Activated gamma-delta T cell (primary cell): ENCODE results near the gene NPR1.
"Not testable (repeated sequence)": the region's sequence is repeated elsewhere in the genome, so short reads cannot be mapped to it uniquely, and the experiment has no call there.

Experiments
- DNase-seq: peaks from one replicate; lab custom pipeline; 2025; lab: John Stamatoyannopoulos, UW

Gene NPR1

GRCh38 chr1:153649863-153650235 is 28.6 kb upstream of the NPR1 start:
- DNase-seq = no peak

DNA sequence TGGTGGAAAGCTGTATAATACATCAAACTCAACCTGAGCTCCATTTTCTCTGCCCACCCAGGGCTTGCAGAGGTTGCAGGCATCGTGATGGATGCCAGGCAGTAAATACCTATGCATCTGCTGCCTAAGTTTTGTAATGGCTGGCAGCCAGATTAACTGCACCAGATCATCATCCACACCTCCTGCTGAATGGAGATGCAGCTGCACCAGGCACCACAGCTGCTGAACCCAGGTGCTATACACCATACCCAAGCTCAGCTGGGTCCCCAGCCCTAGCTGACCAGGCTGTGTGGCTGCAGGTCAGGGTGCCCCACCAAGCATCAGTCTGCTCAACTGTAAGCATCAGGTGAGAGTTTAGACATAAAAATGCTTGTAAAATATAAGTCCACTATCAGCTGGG is 26.7 kb upstream of the NPR1 start:
- no peak for DNase-seq

DNA sequence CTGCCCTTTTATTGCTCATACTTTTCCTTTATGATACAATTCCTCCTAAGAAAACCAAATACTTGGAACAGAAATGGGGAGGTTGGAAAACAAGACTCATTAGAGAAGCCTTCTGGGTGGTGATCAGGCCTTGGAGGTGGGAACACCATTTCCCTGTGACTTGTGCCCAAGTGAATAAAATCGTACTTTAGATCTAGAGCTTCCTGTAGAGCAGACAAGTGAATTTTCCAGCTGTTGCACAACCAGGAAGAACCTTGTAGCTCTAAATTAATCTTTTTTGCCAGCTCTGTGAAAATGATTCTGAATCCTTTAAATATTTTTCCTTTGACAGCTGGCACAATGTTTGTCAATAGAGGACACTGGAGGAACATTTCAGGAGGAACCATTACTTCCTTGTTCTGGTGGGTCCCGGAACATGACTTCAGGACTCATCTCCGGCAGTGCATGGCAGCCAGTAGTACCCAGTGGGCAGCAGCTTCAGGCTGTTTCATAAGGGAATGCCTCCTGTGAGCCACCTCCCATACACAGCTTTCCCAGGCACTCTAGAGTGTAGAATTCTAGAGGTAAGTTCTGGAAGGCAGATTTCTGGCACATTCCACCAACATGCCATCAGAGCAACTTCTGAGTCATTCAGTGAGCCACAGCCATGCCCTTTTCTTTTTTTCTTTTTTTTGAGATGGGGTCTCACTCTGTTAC is 25.5 kb upstream of the NPR1 start:
- DNase-seq = no peak

DNA sequence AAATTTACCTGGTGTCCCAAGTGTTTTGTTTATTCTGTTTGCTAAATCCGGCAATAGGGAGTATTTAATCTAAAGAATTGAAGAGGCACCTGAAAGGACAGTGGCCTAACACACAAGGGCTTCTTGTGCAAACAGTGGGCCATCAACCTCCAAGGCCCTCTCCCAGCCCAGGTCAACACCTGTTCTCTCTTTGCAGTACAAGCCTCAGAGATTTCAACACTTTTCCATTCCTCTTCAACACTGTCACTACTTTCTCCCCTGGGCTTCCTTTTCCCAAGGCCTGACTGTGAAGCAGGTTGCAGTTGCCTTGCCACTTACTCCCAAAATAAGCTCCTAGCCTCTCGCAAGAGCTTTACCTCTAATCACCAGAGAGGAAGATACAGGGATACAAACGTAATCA is 23.2 kb upstream of the NPR1 start:
- no peak for DNase-seq

GRCh38 chr1:153658400-153659174 is 19.9 kb upstream of the NPR1 start, which contains the start of gene SNAPIN:
SNAPIN (plus strand) TSS chr1:153658703; CDS start chr1:153658744, 41 bp downstream.
- peak; percentile 73 for DNase-seq

- no peak for DNase-seq
Observed at GRCh38 chr1:153659175-153659534, 19.3 kb upstream of the NPR1 start.

- DNase-seq = no peak
Observed at GRCh38 chr1:153659656-153660055, 18.8 kb upstream of the NPR1 start.

- no peak for DNase-seq
Observed at GRCh38 chr1:153661111-153661708, 17.3 kb upstream of the NPR1 start.

- DNase-seq = no peak
Observed at GRCh38 chr1:153662269-153662668, 16.2 kb upstream of the NPR1 start.

DNA sequence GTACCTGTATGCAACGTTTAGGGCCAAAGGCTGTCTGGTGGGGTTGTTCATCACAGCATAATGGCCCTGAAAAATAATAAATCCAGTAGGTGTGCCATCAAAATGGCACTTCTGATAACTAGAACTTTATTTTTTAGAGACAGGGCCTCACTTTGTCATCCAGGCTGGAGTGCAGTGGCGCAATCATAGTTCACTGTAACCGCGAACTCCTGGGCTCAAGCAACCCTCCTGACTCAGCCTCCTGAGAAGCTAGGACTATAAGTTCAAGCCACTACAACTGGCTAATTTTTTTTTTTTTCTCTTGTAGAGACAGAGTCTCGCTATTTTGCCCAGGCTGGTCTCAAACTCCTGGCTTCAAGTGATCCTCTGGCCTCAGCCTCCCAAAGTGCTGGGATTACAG is 15.3 kb upstream of the NPR1 start:
- no peak for DNase-seq

DNA sequence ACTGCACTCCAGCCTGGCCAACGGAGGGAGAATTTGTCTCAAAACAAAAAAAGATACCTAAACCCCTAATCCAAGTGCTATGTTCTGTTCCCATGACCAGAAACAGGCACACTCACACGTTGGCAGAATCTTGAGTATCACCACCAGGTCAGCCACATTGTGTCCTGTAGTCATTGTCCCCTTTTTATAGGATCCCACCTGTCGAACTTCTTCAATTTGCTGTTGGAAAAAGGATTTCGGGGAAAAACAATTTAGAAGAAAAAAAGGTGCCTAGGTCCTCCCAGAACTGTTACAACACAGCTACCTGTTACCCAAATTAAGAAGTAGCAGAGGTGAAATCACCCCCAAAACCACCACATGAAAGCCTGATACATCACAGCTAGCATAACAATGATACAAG is 11.0 kb upstream of the NPR1 start:
- DNase-seq = no peak

DNA sequence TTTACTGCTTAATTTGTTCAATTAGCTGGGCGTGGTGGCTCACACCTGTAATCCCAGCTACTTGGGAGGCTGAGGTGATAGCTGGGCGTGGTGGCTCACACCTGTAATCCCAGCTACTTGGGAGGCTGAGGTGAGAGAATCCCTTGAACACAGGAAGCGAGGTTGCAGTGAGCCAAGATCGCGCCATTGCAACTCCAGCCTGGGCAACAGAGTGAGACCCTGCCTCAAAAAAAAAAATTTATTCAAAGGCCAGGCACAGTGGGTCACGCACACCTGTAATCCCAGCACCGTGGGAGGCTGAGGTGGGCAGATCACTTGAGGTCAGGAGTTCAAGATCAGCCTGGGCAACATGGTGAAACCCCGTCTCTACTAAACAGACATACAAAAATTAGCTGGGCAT is 9.8 kb upstream of the NPR1 start:
- not testable (repeated sequence) for DNase-seq

DNA sequence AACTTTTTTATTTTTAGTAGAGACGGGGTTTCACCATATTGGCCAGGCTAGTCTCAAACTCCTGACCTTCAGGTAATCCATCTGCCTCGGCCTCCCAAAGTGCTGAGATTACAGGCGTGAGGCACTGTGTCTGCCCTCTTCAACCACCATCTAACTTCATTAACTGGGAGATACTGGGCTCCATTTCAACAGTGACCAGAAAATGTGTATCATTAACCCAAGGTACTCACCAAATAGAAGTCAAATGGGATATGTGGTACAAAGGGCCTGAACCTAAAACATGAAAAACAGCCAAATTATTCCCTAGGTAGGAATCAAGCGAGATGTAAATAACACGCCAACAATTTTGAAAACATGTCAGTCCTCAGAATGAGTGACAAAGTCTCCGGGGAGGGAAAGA is 8.9 kb upstream of the NPR1 start:
- DNase-seq = no peak

GRCh38 chr1:153670257-153670858 is 8.1 kb upstream of the NPR1 start:
- no peak for DNase-seq

DNA sequence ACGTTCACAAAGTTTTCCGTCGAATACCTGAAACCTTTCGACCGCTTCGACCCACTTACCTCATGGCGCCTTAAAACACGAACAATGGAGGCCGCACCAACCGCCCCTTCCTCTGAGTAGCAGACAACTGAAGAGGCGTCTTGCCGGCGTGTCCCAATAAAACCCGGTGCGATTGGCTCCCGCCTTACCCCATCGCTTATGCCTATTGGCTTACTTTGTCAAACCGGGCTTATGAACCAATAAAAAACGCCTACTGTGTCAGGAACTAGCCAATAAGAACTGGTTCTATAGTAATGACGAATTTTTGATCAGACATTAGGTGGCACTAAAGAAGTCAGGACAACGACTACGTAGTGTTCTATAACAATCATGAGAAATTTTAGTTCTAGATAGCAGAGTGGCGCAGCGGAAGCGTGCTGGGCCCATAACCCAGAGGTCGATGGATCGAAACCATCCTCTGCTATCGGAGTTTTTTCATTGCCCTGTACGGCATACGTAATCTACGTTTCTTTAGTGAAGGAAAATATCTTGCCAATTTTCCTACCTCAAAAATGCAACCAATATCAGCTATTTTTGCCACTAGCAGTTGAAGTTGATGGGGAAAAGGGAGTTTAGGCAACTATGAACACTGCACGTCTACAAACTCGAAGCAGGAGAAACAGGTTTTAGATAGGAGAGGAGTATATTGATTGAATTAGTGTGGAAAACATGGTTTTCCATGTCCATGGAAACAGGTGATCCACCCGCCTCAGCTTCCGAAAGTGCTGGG is 7.4 kb upstream of the NPR1 start, which contains the start of gene ILF2:
Gene ILF2, minus strand, starts transcription at position 135 of the 769 bp plus-strand sequence. Its CDS starts 71 bp downstream, at position 64.
- peak; percentile 60 for DNase-seq

DNA sequence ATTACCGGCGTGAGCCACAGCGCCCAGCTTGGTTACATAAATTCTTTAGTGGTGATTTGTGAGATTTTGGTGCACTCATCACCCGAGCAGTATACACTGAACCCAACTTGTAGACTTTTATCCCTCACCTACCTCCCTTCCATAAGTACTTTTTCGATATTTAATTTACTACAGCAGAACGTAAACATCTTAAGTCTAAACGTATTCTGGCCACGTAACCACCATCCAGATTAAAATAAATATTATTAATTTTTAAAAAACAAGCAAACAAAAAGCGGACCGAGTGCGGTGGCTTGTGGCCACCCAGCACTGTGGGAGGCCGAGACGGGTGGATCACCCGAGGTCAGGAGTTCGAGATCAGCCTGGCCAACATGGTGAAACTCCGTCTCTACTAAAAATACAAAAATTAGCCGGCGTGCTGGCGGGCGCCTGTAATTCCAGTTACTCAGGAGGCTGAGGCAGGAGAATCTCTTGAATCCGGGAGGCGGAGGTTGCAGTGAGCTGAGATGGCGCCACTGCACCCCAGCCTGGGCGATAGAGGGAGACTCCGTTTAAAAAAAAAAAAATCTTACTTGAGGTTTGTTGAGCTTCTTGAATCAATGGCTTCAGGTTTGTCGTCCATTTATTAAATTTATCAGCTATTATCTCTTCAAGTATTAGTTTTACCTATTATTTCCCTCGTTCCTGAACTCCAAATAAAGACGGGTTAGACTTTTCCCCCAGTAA is 6.7 kb upstream of the NPR1 start:
- not testable (repeated sequence) for DNase-seq

DNA sequence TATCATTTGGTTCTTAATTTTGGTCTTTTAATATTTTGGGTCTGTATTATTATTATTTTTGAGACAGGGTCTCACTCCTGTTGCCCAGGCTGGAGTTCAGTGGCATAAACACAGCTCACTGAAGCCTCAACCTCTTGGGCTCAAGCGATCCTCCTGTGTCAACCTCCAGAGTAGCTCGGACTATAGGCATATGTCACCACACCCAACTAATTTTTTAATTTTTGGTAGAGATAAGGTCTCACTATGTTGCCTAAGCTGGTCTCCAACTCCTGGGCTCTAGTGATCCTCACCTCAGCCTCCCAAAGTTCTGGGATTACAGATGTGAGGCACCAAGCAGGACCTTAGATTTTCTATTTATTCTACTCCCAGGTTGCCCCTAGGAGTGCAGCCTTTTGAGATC is 5.0 kb upstream of the NPR1 start:
- DNase-seq = no peak

GRCh38 chr1:153677718-153678518 is 570 bp upstream of the NPR1 start:
- DNase-seq = no peak

GRCh38 chr1:153679337-153680119 is 1.0 kb downstream of the NPR1 start:
- no peak for DNase-seq

GRCh38 chr1:153680120-153680403 is 1.6 kb downstream of the NPR1 start:
- no peak for DNase-seq
